Activated CD4-positive, alpha-beta T cell treated with anti-CD3 and anti-CD28 coated beads for 4 hours (primary cell): ENCODE data around the gene GADD45GIP1.
"Not testable (repeated sequence)": the region's sequence is repeated elsewhere in the genome, so short reads cannot be mapped to it uniquely, and the experiment has no call there.

ENCODE experiments used
- DNase-seq, 2 donors: peaks; one replicate each; pipeline ENCODE4 v3.0.0-alpha.2; 2020

The GADD45GIP1 gene

DNA sequence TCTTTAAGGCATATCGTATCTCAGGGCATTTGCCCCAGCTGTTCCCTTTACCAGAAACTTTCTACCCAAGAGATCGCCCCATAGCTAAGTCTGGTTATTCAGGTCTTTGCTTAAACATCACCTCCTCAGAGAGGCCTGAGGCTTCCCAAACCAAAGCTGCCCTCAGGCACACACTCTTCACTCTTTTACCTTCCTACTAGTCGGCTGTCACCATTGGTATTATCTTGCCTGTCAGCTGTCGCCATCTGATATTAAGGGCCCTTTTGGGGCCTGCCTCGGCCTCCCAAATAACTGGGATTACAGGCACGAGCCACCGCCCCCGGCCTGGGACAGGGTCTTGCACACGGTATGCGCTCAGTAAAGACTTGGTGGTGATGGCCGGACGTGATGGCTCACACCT lies 1.0 kb downstream of the GADD45GIP1 start:
- no peak for DNase-seq

DNA sequence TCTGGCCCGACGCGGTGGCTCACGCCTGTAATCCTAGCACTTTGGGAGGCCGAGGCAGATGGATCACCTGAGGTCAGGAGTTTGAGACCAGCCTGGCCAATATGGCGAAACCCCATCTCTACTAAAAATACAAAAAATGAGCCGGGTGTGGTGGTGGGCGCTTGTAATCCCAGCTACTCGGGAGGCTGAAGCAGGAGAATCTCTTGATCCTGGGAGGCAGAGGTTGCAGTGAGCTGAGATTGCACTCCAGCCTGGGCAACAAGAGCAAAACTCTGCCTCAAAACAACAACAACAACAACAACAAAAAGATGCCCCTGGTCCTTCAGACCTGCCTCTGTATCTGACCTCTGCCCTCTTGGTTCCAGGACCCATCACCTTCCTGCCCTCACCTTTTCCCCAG lies 1.4 kb downstream of the GADD45GIP1 start:
- not testable (repeated sequence) for DNase-seq

DNA sequence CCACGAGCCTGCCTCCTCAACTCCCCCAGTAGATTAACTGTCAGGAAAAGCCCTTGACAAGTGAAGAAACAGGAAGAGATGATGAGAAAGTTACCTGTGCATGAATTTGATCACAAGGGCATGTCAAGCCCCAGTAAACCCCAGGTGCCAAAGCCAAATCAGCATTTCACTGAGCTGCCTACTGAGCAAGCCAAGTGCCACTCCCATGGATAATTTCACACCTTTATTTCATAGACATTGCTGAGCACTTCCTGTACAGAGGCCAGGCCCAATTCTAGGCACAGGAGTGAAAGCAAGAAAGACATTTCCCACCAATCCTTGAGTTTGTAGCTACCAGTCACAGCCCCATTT lies 2.4 kb downstream of the GADD45GIP1 start:
- no peak for DNase-seq

DNA sequence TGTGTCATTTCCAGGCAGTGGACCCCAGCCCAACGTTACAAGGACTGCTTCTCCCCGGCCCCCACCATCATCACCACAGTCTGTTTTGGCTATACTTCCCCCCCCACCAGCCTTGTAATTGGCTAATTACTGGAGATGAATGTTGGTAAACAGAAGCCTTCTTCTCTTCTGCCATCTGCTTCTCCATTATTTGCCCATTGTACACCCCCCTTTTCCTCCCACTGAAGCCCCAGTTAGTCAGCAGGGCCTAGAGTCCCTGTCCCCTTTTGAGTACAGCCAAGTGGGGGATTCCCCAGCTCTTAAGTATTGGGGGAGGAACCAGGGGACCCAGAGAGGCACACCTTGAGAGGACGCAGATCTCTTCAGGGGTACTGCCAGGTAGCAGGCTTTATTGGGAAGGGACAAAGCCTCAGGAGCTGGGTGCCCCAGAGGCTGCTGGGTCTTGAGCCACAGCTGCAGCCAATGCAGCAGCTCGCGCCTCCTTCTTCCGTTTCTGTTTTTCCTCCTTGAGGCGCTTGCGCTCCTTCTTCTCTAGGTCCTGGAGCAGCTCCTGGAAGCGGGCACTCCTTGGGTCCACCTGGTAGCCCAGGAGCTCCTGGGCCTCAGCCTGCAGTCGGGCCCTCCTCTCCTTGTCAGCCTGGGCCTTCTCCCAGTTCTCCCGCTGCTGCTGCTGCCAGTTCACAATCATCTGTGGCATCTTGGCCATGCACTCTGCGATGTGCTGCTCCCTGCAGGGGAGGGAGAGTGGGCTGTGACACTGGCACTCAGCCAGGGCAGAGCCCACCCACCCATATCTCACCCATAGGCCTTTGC lies 3.0 kb downstream of the GADD45GIP1 start:
- no peak for DNase-seq

DNA sequence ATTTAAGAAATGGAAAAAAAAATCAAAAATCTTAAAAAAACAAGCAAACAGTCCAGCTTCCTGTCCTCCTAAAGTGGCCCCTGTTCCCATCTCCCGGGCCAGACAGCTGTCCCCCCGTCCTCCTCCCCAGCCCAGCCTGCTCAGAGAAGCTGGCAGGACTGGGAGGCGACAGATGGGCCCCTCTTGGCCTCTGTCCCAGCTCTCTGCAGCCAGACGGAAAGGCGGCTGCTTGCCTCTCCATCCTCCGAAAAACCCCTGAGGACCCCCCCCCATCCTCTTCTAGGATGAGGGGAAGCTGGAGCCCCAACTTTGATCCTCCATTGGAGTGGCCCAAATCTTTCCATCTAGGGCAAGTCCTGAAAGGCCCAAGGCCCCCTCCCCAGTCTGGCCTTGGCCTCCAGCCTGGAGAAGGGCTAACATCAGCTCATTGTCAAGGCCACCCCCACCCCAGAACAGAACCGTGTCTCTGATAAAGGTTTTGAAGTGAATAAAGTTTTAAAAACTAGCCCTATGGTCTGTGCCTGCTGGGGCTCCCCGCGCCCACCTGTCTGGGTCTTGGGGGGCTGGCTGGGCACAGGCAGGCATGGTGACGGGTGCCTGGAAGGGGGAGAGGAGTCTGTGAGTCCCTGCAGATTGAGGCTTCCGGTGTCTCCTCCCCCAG lies 3.8 kb downstream of the GADD45GIP1 start:
- DNase-seq = no peak

DNA sequence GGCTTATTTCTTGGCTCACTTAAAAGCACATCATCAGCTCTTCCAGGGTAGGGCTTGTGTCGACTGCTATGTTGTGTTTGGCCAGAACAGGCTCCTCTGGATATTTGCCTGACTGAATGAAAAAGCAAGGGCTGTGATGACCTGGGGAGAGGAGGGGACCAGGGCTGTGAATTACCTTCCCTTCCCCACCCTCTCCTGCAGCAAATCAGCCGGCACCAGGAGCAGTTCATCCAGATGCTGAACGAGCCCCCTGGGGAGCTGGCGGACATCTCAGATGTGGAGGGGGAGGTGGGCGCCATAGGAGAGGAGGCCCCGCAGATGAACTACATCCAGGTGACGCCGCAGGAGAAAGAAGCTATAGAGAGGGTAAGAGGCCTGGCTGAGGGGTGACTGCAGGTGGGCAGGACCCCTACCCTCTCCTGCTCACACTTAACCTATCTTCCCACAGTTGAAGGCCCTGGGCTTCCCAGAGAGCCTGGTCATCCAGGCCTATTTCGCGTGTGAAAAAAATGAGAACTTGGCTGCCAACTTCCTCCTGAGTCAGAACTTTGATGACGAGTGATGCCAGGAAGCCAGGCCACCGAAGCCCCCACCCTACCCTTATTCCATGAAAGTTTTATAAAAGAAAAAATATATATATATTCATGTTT lies 4.4 kb downstream of the GADD45GIP1 start:
- DNase-seq = no peak

DNA sequence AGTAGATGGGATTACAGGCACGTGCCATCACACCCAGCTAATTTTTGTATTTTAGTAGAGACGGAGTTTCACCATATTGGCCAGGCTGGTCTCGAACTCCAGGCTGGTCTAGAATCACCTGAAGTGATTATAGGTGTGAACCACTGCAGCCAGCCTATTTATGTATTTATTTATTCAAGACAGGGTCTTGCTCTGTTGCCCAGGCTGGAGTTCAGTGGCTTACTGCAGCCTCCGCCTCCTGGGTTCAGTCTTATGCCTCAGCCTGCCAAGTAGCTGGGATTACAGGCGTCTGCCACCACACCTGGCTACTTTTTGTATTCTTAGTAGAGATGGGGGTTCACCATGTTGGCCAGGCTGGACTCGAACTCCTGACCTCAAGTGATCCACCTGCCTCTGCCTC lies 5.0 kb downstream of the GADD45GIP1 start:
- DNase-seq = not testable (repeated sequence)

DNA sequence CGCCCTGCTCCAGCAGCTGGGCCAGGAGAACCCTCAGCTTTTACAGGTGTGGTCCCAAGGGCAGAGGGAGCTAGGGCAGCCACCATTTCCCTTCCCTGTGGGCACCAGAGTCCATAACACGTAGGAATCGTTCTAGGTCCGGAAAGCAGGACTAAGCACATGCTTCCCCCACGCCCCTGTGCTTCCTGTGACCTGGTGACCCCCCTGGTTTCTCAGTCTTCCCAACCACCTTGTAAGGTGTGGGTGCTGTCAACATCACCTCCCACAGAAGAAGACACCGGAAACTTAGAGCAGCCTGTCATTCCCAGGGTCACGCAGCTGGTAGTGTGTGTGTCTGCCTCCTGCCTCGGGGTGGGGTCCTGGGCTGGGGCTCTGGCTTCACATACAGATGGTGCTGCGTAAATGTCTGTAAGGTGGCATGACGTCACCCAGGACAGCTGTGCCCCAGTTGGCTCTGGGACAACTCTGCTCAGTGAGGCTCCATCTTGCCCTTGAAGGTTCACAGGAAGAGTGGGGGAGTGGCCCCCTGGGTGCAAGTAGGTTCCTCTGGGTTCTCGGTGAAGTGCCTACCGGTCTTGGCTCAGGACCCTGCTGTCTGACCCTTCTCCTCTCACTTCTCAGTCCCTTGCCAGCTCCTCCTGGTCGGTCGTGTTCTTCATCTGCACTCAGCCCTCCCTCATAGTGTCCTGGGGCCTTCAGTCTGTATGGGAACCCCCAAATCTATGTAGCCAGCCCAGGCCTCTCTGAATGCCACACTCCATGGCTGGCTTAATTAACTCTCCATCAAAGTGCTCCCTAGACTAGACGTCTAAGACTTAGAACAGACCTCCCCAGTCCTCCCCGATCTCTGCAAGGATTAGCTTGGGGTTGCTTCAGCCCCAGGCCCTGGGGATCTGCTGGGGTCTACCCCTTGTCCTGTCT lies 7.4 kb downstream of the GADD45GIP1 start:
- no peak for DNase-seq

DNA sequence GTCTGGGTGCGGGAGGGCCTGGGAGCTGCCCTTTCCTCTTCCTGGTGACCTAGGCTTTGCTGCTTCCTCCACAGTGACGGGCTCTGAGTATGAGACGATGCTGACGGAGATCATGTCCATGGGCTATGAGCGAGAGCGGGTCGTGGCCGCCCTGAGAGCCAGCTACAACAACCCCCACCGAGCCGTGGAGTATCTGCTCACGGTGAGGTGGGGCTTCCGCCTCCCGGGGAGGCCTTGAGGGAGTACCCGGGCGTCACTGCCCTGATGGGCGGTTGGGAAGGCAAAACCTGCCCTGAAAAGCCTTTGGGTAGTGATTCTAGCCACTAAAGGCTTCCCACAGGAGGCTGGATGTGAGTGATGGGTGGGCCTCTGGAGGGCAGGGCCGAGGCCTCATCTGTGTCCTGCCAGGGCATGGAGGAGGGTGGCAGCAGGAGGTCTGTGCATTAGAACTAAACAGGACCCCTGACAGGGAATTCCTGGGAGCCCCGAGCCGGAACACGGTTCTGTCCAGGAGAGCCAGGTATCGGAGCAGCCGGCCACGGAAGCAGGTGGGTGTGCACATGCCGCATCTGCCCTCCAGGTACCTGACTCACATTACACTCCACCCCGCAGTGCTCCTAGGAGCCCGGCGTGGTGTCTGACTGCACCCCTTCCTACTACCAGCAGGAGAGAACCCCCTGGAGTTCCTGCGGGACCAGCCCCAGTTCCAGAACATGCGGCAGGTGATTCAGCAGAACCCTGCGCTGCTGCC lies 8.2 kb downstream of the GADD45GIP1 start:
- DNase-seq = no peak

DNA sequence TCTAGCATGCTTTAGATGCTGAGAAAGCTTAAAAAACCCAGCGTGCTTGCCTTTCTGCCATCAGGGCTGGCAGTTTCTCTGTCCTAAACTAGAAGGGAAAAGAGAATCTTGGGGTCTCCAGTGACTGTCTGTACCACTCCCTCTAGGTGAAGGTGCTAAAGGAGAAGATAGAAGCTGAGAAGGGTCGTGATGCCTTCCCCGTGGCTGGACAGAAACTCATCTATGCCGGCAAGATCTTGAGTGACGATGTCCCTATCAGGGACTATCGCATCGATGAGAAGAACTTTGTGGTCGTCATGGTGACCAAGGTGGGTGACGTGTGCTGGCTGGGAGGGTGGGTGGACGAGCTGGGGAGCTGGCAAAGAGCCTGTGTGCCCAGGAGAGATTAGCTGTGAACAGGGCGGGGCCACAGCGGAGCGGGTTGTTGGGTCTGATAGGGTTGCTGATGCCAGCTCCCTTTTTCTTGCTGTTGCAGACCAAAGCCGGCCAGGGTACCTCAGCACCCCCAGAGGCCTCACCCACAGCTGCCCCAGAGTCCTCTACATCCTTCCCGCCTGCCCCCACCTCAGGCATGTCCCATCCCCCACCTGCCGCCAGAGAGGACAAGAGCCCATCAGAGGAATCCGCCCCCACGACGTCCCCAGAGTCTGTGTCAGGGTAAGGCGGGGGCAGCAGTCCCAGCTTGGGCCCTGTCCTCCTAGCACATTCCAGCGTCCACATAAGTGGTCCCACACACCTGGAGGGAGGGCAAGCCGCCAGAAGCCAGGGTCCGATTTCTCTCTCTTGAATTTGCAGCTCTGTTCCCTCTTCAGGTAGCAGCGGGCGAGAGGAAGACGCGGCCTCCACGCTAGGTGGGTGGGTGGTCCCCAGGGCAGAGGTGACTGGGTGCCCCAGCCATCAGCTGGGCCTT lies 9.1 kb downstream of the GADD45GIP1 start:
- DNase-seq = no peak

DNA sequence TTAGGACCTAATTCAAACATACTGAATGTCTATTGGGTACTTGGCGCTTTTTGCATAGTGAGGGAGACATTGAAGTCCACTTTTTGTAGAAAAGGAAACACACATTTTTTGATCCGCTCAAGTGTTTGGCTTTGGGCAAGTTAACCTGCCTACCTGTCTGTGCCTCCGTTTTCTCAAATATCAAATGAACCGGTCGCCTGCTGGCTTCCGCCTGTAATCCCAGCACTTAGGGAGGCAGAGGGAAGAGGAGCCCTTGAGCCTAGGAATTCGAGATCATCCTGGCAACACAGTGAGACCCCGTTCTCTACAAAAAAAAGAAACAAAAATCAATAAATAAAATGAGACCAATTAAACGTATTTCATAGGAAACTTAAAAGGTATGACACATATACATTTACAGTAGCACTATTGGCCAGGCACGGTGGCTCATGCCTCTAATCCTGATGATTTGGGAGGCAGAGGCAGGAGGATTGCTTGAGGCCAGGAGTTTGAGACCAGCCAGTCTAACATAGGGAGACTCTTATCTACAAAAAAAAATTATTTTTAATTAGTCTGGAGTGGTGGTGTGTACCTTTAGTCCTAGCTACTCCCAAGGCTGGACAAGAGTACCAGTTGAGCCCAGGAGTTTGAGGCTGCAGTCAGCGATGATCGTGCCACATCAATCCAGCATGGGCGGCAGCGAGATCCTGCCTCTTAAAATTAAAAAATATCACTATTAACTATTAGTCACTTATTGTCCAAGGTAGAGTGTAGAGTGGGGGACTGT lies 10.1 kb downstream of the GADD45GIP1 start:
- DNase-seq = no peak

DNA sequence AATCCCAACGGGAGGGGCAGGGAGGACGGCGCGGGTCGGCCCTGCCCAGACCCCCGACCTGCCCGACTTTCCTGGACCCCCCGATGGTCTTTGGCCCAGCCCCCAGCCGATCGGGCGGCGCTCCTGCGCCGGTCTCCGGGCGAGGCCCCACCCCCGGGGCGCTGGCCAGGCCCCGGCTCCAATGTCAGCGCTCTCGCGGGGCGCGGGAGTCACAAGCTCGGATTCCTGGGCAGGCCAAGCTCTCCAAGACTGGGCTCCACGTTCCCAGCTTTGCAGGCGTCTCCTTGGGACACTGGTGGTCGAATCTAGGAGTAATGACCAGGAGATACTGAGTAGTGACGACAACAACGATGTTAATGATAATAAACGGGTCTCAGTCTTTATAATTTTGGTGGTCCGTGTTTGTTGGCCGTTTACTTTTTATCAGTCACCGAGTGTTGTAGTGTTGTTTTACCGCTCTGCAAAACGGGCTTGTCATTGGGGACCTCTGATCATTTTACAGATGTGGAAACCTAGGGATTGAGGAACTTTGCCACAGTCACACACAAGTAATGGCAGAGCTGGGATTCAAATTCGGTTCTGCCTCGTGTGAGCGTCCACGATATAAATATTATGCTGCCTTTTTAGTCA lies 10.8 kb downstream of the GADD45GIP1 start:
- DNase-seq = peak; percentile 36 to 53

DNA sequence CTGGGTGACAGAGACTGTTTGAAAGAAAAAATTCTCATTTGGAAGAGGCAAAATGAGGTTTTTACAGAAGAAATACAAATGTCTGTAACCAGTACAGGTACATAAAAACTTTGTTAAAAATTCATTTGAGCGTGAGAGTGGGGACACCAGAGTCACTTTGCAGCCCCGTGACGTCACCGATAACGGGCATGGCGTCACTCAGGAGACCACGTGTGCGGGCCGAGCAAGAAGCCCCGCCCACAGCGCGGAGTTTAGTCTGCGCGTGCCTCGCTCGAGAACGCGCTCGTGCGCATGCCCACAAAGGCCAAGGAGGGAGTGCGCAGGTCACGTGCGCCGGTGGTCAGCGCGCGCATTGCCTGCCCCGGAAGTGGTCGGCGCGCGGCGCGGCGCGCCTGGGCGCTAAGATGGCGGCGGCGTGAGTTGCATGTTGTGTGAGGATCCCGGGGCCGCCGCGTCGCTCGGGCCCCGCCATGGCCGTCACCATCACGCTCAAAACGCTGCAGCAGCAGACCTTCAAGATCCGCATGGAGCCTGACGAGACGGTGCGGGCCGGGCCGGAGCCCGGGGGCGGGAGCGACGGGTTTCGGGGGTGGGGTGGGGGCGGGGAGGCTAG lies 11.4 kb downstream of the GADD45GIP1 start, which contains the start of gene RAD23A:
RAD23A (plus strand) TSS at position 384 of the 613 bp plus-strand sequence; CDS start at position 471, 87 bp downstream.
- DNase-seq = peak; percentile 99

DNA sequence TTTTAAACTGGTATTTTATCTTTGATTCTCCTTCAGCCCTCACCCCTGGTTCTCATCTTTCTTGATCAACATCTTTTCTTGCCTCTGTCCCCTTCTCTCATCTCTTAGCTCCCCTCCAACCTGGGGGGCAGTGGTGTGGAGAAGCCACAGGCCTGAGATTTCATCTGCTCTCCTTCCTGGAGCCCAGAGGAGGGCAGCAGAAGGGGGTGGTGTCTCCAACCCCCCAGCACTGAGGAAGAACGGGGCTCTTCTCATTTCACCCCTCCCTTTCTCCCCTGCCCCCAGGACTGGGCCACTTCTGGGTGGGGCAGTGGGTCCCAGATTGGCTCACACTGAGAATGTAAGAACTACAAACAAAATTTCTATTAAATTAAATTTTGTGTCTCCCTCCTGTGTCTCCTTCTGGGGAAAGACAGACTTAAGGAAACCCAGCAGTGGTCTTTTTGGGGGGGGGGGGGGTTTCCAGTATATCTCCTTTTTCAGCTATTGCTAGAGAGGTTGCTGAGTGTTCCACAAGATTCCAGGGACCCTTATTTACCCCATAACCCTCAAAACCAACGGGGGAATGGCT lies 12.8 kb downstream of the GADD45GIP1 start:
- DNase-seq = no peak

DNA sequence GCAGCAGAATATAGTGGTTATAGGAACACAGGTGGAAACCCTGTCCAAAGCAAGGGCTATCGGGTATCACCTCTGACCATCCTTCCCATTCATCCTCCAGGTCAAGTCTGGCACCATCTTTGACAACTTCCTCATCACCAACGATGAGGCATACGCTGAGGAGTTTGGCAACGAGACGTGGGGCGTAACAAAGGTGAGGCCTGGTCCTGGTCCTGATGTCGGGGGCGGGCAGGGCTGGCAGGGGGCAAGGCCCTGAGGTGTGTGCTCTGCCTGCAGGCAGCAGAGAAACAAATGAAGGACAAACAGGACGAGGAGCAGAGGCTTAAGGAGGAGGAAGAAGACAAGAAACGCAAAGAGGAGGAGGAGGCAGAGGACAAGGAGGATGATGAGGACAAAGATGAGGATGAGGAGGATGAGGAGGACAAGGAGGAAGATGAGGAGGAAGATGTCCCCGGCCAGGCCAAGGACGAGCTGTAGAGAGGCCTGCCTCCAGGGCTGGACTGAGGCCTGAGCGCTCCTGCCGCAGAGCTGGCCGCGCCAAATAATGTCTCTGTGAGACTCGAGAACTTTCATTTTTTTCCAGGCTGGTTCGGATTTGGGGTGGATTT lies 13.5 kb downstream of the GADD45GIP1 start:
- DNase-seq = no peak

DNA sequence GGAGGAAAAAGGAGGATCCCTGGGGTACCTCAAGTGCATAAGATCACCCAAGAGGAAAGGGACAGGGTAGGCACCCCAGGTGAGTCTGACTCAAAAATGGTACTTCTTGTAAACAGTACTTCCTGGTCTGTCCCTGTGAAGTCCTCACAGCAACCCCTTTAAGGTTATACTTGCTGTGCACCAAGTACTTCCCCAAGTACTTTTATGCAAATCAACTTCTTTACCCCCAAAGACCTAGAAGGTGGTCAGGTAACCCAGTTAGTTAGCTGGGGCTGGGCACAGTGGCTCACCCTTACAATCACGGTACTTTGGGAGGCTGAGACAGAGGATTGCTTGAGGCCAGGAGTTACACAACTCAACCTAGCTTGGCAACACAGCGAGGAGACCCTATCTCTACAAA lies 16.1 kb downstream of the GADD45GIP1 start:
- no peak for DNase-seq

DNA sequence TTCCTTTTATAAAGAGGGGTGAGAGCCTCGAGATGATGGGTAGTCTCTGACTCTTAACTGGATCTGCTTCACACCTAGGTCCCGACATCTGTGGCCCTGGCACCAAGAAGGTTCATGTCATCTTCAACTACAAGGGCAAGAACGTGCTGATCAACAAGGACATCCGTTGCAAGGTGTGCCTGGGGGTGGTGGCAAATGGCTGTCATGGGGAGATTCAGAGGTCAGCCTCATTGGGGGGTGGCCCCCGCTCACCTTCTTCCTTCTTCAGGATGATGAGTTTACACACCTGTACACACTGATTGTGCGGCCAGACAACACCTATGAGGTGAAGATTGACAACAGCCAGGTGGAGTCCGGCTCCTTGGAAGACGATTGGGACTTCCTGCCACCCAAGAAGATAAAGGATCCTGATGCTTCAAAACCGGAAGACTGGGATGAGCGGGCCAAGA lies 17.0 kb downstream of the GADD45GIP1 start:
- no peak for DNase-seq
